DOHH2 (cell line): Measurements from ENCODE around the gene LIMK1.

Experiments
- EZH2phosphoT487 ChIP-seq: fragments of 200-600 bp; sonication (generic); IDR thresholded peaks from 2 replicates; pipeline ENCODE4 v1.6.1; 2017; ENCODE audit warnings: borderline replicate concordance, mild to moderate bottlenecking, antibody characterized with exemption, low read length, moderate library complexity, mixed read lengths
- TF ChIP-seq, protein P1 (sequence below): fragments of 200-600 bp; sonication (generic); IDR thresholded peaks from one replicate; pipeline ENCODE4 v1.5.1; 2014; ENCODE audit warnings: antibody characterized with exemption, mild to moderate bottlenecking, low read depth, low read length; ENCODE audit not compliant: poor library complexity, severe bottlenecking

DNA sequence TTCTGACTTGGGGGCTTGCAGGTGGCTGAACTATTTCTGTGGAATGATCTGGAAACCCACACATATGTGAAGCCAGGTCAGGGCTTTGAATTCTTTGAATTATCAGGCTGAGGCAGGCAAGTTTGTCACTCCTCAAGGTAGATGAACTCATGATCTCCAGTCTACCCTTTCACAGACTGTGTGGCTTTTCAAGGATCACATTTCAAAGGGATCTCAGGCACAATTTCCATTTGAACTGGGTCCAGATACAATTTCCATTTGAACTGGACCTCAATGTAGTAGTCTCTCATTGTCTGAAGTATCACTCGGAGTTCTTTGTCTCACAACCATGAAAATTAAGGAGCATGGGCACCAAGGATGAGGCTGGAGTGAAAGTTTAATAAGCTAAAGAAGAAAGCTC is 64.9 kb downstream of the LIMK1 start:
- TF ChIP-seq, protein P1, sequence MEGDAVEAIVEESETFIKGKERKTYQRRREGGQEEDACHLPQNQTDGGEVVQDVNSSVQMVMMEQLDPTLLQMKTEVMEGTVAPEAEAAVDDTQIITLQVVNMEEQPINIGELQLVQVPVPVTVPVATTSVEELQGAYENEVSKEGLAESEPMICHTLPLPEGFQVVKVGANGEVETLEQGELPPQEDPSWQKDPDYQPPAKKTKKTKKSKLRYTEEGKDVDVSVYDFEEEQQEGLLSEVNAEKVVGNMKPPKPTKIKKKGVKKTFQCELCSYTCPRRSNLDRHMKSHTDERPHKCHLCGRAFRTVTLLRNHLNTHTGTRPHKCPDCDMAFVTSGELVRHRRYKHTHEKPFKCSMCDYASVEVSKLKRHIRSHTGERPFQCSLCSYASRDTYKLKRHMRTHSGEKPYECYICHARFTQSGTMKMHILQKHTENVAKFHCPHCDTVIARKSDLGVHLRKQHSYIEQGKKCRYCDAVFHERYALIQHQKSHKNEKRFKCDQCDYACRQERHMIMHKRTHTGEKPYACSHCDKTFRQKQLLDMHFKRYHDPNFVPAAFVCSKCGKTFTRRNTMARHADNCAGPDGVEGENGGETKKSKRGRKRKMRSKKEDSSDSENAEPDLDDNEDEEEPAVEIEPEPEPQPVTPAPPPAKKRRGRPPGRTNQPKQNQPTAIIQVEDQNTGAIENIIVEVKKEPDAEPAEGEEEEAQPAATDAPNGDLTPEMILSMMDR = no peak
- no peak for TF ChIP-seq EZH2phosphoT487
